HG03432 (cell line): ENCODE results near the gene MTF1.

Source experiments
- ATAC-seq: cut with Tn5 transposase; IDR thresholded peaks from one replicate; pipeline ENCODE4 v1.9.1; 2021; ENCODE audit warnings: mild to moderate bottlenecking, moderate library complexity; ENCODE audit not compliant: unreplicated experiment

Gene MTF1

GRCh38 chr1:37831809-37832208 is 27.6 kb downstream of the MTF1 start:
- ATAC-seq, result no peak

- ATAC-seq, result no peak
Observed at GRCh38 chr1:37831109-37831508, 28.3 kb downstream of the MTF1 start.

- no peak for ATAC-seq
Observed at GRCh38 chr1:37828410-37829074, 30.9 kb downstream of the MTF1 start.

- no peak for ATAC-seq
Observed at GRCh38 chr1:37825506-37825905, 33.9 kb downstream of the MTF1 start.

- no peak for ATAC-seq
Observed at GRCh38 chr1:37824001-37824400, 35.4 kb downstream of the MTF1 start.

- ATAC-seq, result no peak
Observed at GRCh38 chr1:37822906-37823815, 36.2 kb downstream of the MTF1 start.

GRCh38 chr1:37821481-37821880 is 37.9 kb downstream of the MTF1 start:
- no peak for ATAC-seq

GRCh38 chr1:37817481-37817880 is 41.9 kb downstream of the MTF1 start:
- no peak for ATAC-seq

- ATAC-seq, result no peak
Observed at GRCh38 chr1:37814252-37814651, 45.1 kb downstream of the MTF1 start.

DNA sequence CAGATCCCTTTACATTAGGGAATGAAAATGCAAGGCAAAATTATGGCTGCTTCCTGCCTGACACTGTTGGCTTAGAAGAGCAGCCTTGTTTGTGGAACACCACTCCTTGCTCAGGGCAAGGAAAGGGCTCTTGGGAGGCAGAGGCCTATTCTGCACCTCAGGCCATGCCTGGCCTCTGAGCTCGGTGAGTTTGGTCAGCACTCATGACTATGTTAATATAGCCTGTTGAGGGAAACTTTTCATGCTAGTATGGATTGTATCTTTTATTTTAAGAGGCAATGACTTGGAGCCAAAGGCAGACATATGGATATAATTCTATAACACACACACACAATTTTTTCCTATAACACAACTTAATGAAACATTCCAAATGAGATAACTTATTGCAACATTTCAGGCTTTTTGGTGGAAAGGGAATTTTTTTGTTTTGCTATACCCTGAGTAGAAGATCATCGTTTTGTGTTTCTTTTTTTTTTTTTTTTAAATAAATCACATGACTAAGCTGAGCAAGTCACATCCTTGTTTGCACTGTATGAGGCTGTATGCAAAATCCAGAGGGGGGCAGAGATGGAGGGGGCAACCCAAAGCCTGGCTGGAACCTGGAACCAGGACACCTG is 45.8 kb downstream of the MTF1 start:
- no peak for ATAC-seq

GRCh38 chr1:37811027-37811655 is 48.3 kb downstream of the MTF1 start:
- ATAC-seq, result no peak

- ATAC-seq, result no peak
Observed at GRCh38 chr1:37809942-37810341, 49.5 kb downstream of the MTF1 start.

DNA sequence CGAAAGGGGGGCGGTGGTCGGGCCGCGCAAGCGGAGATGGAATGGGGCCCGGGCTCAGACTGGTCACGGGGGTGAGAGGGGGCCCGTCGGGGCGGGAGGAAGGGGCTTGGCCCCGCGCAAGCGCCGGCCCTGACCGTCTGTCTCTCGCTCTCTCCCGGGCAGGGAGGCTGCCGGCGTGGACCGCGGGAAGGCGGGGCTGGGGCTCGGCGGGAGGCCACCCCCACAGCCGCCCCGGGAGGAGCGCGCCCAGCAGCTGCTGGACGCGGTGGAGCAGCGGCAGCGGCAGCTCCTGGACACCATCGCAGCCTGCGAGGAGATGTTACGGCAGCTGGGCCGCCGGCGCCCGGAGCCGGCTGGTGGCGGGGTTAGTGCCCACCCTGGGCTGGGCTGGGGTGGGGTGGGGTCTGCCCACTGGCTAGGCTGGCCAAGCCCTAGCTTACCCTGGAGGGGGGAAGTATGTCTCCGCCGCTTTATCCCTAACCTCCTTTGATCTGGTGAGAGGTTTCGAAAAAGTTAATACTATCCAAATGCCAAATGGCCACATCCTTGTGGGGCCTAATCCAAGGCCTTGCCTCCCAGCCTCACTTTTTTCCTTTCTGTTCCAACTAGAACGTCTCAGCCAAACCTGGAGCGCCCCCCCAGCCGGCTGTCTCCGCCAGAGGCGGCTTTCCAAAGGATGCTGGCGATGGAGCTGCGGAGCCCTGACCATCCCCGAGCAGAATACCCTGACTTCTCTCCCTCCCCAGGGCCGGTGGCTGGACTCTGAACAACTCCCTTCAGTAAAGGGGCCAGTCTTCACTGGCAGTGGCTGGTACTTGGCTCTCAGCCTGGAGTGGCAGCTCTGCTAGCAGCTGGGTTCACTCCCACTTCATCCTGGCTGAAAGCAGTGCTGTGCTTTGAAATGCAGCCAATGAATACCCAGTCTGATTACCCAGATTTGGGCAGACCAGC is 50.7 kb downstream of the MTF1 start:
- ATAC-seq, result peak; percentile 37

- ATAC-seq, result peak; percentile 88
Observed at GRCh38 chr1:37807555-37808368, 51.6 kb downstream of the MTF1 start, which contains the start of the genes C1orf122 and YRDC. TSS of gene C1orf122 (plus strand) at chr1:37807790. CDS start at chr1:37808405, 615 bp downstream. TSS of gene YRDC (minus strand) at chr1:37808208. CDS start at chr1:37808180, 28 bp downstream.

DNA sequence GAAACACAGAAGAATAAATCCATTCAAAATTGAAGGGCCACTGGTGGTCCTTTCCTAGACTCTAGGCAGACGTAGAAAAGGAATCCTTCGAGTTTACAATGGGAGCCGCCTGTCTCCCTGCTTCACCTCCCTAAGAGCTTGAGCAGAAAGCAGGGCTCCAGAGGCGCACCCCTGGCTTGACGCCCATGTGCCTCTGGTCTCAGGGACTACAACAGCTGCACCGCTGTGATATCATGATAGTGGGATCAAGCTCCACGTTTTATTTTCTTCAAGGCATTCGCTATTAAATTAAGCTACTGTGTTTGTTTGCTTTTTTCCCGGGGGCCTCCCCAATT is 52.2 kb downstream of the MTF1 start:
- no peak for ATAC-seq

DNA sequence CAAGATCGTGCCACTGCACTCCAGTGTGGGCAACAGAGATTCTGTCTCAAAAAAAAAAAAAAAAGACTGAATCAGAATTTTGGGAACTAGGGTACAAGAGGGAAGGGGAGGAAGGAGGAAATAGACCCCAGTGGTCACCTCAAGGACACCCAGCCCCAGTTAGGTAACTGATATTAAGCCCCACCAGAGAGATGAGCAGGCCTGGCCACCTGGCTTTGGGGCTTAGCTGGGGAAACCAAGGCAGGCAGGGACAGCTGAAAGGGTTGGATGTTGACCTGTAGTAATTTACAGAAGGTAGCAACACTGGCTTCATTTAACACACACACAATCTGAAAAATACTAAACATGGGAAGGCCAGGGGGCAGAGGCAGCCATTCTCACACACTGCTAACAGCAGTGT is 57.0 kb downstream of the MTF1 start:
- ATAC-seq, result no peak

- no peak for ATAC-seq
Observed at GRCh38 chr1:37797750-37798345, 61.5 kb downstream of the MTF1 start.

DNA sequence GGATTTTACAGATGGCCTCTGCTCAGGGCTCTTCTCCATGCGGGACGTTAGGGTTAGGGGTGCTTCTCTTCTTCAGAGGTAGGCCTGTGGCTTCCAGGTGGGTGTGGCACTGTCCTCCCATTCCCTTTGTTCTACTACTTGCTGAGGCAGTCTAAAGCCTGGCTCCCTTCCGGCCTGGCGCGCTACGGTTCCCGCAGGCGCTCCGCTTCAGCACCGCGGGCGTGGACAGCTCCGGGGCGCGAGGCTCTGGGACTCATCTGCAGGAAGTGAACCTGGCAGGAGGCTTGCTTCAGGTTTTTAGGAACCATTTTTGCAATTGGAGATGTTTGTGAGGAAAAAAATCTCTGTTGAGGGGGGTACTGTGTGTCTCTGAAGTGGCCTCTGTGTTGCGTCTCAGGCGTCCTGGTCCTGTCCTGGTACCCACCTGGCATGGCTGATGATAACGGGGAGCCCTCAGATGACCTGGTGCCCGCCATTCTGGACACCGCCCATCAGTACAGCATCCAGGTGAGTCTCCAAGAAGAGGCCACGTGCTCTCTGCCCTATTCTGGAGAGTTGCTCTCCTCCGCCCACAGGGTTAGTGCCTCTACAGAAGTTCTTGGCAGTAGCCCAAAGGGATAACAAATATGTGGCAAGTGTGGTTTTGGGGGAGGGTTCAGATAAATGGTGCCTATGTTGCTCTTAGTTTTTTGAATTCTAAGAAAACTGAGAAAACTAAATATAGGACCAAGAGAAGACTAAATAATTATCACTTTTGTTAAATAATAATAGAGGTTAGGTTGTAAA is 63.9 kb downstream of the MTF1 start:
- ATAC-seq, result no peak
